ENCODE results near the gene TICAM2. TPM values are rescaled to one million over a fixed set of nuclear protein-coding genes. Genes with fewer than 3 reads are reported as not detected.

Gene TICAM2
- total and polyA plus RNA-seq, 2 experiments from 2014 or later, result 2.1 to 2.5 TPM

GRCh38 chr5:115625579-115626444 is 23.5 kb upstream of the TICAM2 start, which contains the start of gene TMED7:
Gene TMED7, minus strand, starts transcription at chr5:115626036. Its CDS starts 244 bp downstream, at chr5:115625792.
- Histone ChIP-seq H3K27ac (peak within 1 kb of the TSS; percentile 98), H3K79me2 (peaks cover 53% of the 10 kb centered on the region), H3K36me3 (replicated peaks; ENCODE audit: insufficient read depth, low read depth) (no peaks in the 10 kb centered on the region), H2AFZ (peak within 1 kb of the TSS; percentile 92), H3K4me3 (peak within 1 kb of the TSS; percentile 76), H3K4me1 (ENCODE audit: insufficient read depth) (peaks cover 10% of the 10 kb centered on the region), H3K9me2 (replicated peaks; ENCODE audit: insufficient read depth) (no peaks in the 10 kb centered on the region), H4K20me1 (ENCODE audit: insufficient read depth, poor library complexity, severe bottlenecking) (peaks cover 34% of the 10 kb centered on the region), H3K4me2 (peak within 1 kb of the TSS; percentile 84), H3K27me3 (no peaks in the 10 kb centered on the region), H3K9me3 (ENCODE audit: low read depth) (no peaks in the 10 kb centered on the region)
- 1% methylated on average over 76 of the region's 77 CpGs for WGBS (ENCODE audit: low lambda C conversion rate, missing lambda C conversion rate)
- no peak for TF ChIP-seq EZH2phosphoT487 (IDR thresholded peaks at IDR 0.05; ENCODE audit: low read depth, severe bottlenecking, unreplicated experiment)
- TF ChIP-seq EZH2 (IDR thresholded peaks at IDR 0.05; ENCODE audit: borderline replicate concordance), result no peak
- no peak for TF ChIP-seq CTCF (IDR thresholded peaks at IDR 0.05; ENCODE audit: poor library complexity)
- peak; percentile 100 for DNase-seq (ENCODE audit: low spot score)

DNA sequence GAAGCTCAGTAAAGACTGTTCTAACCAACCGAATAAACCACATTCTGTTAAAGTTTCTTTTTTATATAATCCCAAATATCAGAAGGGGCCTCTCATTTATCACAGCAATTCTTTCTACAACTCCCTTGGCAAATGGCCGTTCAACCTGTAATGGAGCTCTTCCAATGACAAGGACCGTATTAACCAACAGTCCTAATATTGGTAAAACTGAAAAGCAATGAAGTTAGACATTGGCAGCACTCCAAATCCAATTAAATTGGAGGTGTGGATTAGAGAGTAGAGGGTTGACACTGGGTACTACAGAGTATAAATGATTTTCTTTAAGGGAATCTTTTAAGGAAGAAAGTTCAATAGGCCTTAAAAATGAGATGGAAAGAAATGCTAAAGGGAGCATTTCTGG is 22.7 kb upstream of the TICAM2 start:
- H3K9me2 ChIP-seq (replicated peaks; ENCODE audit: insufficient read depth), result no peaks in the 10 kb centered on the region
- H3K36me3 ChIP-seq (replicated peaks; ENCODE audit: insufficient read depth, low read depth), result no peaks in the 10 kb centered on the region
- TF ChIP-seq CTCF (IDR thresholded peaks at IDR 0.05; ENCODE audit: poor library complexity) (no peak), EZH2 (IDR thresholded peaks at IDR 0.05; ENCODE audit: borderline replicate concordance) (no peak), EZH2phosphoT487 (IDR thresholded peaks at IDR 0.05; ENCODE audit: low read depth, severe bottlenecking, unreplicated experiment) (no peak)
- peaks cover 61% of the 10 kb centered on the region for H3K79me2 ChIP-seq
- peaks cover 40% of the 10 kb centered on the region for H4K20me1 ChIP-seq (ENCODE audit: insufficient read depth, poor library complexity, severe bottlenecking)
- peak overlapping the region; percentile 98 for H3K27ac ChIP-seq
- H3K4me2 ChIP-seq, result peak overlapping the region; percentile 84
- H3K4me1 ChIP-seq (ENCODE audit: insufficient read depth), result peaks cover 10% of the 10 kb centered on the region
- DNase-seq (ENCODE audit: low spot score), result peak; percentile 27
- H2AFZ ChIP-seq, result peak overlapping the region; percentile 71
- H3K4me3 ChIP-seq, result peak overlapping the region; percentile 76
- H3K9me3 ChIP-seq (ENCODE audit: low read depth), result no peaks in the 10 kb centered on the region
- H3K27me3 ChIP-seq, result no peaks in the 10 kb centered on the region
- 38% methylated on average over 3 of the region's 3 CpGs for WGBS (ENCODE audit: low lambda C conversion rate, missing lambda C conversion rate)

GRCh38 chr5:115623658-115624057 is 21.4 kb upstream of the TICAM2 start:
- H3K27me3 ChIP-seq, result no peaks in the 10 kb centered on the region
- H3K9me2 ChIP-seq (replicated peaks; ENCODE audit: insufficient read depth), result no peaks in the 10 kb centered on the region
- H4K20me1 ChIP-seq (ENCODE audit: insufficient read depth, poor library complexity, severe bottlenecking), result peaks cover 40% of the 10 kb centered on the region
- TF ChIP-seq CTCF (IDR thresholded peaks at IDR 0.05; ENCODE audit: poor library complexity) (no peak), EZH2phosphoT487 (IDR thresholded peaks at IDR 0.05; ENCODE audit: low read depth, severe bottlenecking, unreplicated experiment) (no peak), EZH2 (IDR thresholded peaks at IDR 0.05; ENCODE audit: borderline replicate concordance) (no peak)
- peaks cover 10% of the 10 kb centered on the region for H3K4me1 ChIP-seq (ENCODE audit: insufficient read depth)
- peak; percentile 24 for DNase-seq (ENCODE audit: low spot score)
- H3K27ac ChIP-seq, result no peak overlapping the region
- peak overlapping the region; percentile 84 for H3K4me2 ChIP-seq
- peaks cover 74% of the 10 kb centered on the region for H3K79me2 ChIP-seq
- H3K4me3 ChIP-seq, result peak overlapping the region; percentile 76
- 40% methylated on average over 5 of the region's 5 CpGs for WGBS (ENCODE audit: low lambda C conversion rate, missing lambda C conversion rate)
- no peaks in the 10 kb centered on the region for H3K9me3 ChIP-seq (ENCODE audit: low read depth)
- no peaks in the 10 kb centered on the region for H3K36me3 ChIP-seq (replicated peaks; ENCODE audit: insufficient read depth, low read depth)
- H2AFZ ChIP-seq, result no peak overlapping the region

Measured in hepatocyte (in vitro differentiated cells).